Erythroblast (primary cell): Measurements from ENCODE around the gene SPACDR.

ENCODE experiments used
- DNase-seq, 2 experiments: peaks; one replicate each; lab custom pipeline; 2025; lab: John Stamatoyannopoulos, UW
- GATA1 ChIP-seq: IDR thresholded peaks from 2 replicates; pipeline ENCODE4 v1.6.1; 2011; ENCODE audit warnings: low read depth, mild to moderate bottlenecking, control low read depth, low read length, moderate library complexity
- POLR2A ChIP-seq: IDR thresholded peaks from 2 replicates; pipeline ENCODE4 v1.6.1; 2011; ENCODE audit warnings: mild to moderate bottlenecking, low read length

SPACDR gene

GRCh38 chr7:100429637-100430492, 34.2 kb downstream of the SPACDR start, which contains the start of gene MEPCE:
Gene MEPCE (plus strand): TSS chr7:100429831. CDS start chr7:100430019, 188 bp downstream.
- no peak for TF ChIP-seq POLR2A
- no peak for TF ChIP-seq GATA1

DNA sequence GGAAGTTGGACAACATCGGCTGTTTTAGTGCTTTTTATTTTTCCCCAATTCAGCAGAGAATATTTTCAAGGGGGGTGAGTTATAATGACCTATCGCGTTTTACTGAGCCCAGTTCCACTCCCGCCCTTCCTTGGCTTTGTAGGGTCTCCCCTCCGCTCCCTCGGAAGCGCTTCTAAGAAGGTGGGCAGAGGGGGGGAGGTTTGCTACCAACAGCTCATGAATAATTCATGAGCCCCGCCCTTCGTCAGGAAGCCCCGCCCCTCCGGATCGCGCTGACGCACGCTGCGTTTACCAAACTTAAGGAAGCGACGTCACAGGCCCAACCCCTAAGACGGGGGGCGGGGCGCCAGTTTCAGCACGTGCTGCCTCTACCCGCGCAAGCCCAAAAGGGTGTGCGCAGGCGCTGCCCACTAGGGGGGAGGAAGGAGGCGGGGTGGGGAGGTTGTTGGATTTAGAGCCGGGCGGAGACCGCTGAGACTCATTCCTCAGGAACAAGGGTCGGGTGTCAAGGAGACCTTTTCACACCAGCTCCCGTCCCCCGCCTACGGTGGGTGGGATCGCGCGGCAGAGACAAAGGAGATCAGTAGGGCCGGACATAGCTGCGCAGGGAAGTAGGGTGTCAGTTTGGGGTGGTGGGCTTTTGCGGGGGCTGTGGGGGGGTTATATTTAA, 35.0 kb downstream of the SPACDR start:
- peak; percentile 100 for DNase-seq

More at GRCh38 chr7:100429637-100430492, 34.2 kb downstream of the SPACDR start, which contains the start of gene MEPCE:
- peak; percentile 96 to 98 for DNase-seq

GRCh38 chr7:100428199-100428966, 35.7 kb downstream of the SPACDR start, which contains the start of gene ZCWPW1:
Gene ZCWPW1 (minus strand): TSS chr7:100428703. CDS start chr7:100420649, 8,054 bp downstream.
- peak; percentile 98 for DNase-seq
- TF ChIP-seq POLR2A (peak; percentile 100), GATA1 (no peak)

More for the DNA sequence above, 35.0 kb downstream of the SPACDR start:
- TF ChIP-seq POLR2A (peak; percentile 89), GATA1 (no peak)

- no peak for DNase-seq
- TF ChIP-seq POLR2A (no peak), GATA1 (no peak)
Measured at GRCh38 chr7:100427762-100428198, 36.3 kb downstream of the SPACDR start.

GRCh38 chr7:100426516-100426915, 37.5 kb downstream of the SPACDR start:
- TF ChIP-seq GATA1 (no peak), POLR2A (no peak)
- no peak for DNase-seq

- TF ChIP-seq GATA1: no peak
- TF ChIP-seq POLR2A: no peak
- no peak for DNase-seq
Measured at GRCh38 chr7:100425347-100425746, 38.7 kb downstream of the SPACDR start.

DNA sequence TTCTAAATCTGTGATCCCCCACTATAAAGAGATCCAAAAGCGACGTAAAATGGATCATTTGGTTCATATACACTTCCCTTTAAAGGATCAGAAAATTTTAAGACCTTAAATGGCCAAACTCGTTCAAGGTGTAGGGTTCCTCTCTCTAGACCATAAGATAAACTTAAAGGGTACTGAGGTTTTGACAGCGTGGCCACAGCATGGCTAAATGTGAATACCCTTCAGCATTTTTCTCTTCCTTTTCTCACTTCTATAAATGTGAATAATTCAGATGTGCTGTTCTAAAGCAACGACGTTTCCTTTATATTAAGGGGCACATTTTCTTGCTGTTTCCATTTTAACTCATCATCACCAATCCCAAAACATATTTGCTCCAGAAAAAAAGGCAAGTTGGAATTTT, 40.7 kb downstream of the SPACDR start:
- DNase-seq: no peak
- TF ChIP-seq POLR2A (no peak), GATA1 (no peak)

DNA sequence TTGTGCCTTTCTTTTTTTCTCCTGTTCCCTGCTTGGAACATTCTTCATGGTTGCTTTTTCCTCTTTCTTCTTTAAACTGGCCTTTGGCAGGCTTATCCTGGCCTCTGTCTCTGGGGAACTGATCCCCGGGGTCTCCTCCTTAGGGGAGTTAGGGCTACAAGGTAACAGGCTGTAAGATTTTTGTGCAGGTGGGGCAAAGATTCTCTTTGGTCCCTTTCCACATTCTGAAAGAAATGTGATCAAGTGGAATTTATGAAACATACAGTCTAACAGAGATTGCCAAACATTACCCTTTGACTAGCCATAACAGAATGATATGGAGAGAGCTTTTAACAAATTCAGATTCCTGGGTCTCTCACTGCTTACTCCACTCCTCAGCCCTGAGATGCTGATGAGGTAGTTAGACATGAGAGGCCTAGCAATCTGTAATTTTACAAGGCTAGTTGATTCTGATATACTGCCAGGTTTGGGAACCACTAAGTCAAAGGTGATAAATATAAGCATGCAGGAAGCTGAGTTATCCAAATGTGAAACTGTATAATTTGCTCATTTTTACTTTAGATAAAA, 44.3 kb downstream of the SPACDR start:
- no peak for DNase-seq
- TF ChIP-seq GATA1 (no peak), POLR2A (no peak)

DNA sequence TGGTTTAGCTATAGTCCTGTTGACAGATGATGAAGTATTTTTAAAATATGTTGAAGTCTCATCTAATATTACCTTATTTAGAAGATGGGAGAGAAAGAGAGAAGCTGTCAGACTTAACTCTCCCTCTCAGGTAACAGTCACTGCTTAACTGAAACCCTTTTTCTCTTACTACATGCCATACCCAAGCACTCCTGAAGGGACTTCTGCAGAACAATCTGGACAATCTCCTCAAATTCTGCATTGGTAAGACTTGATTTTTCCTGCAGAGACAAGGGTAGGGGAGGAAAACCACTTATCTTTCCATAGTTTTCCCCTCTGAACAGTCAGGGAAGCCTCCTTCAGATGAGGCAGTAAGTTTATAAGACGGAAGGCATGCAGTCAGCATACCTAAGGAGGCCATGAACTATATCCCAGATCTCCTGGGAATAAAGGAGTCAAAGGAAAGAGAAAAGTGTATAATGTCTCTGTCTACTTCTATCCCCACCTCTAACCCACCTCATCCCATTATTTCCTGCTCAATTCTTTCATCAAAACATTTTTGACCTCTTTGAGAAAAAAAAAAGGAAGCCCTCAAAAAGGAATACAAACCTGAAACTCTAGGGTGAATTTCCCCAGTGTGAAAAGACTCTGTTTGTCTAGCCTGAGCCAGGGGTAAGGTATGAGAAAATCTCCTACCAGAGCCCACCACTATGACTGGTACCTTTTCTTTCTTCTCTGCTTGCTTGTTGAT, 45.0 kb downstream of the SPACDR start:
- TF ChIP-seq POLR2A (no peak), GATA1 (no peak)
- DNase-seq: no peak

DNA sequence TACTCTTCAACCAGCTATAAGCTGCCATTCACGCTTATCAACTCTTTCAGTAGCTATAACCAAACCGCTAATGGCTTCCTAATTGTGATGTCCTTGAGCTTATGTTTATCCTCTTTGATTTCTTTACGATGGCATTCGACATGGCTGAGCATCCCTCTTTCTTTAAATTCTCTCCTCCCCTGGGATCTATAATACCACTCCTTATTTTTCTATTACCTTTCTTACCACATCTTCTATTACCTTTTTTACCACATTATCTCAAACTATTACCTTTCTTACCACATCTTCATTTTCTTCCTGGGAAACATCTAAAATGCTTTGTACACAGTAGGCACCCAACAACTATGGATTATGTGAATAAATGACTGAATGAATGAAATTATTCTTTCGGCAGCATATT, 48.6 kb downstream of the SPACDR start:
- TF ChIP-seq GATA1: no peak
- TF ChIP-seq POLR2A: no peak
- DNase-seq: no peak

DNA sequence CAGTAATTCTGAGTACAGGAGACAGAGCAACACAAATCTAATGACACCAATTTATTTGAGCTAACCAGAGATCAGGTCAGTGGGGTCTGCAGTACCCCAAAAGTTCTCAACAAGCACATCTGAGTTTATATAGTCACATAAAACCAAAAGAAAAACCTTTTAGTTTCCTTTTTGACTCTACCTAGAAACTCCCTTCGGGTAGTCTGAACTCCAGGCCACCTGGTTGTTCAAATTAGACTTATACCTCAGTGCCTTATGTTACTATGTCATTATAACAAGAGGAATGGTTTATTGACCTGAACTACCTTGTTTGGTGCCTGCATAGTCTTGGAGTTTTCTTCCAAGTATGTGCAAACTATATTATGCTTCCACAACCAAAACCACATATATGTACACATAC, 50.2 kb downstream of the SPACDR start:
- no peak for TF ChIP-seq POLR2A
- no peak for TF ChIP-seq GATA1
- no peak for DNase-seq

DNA sequence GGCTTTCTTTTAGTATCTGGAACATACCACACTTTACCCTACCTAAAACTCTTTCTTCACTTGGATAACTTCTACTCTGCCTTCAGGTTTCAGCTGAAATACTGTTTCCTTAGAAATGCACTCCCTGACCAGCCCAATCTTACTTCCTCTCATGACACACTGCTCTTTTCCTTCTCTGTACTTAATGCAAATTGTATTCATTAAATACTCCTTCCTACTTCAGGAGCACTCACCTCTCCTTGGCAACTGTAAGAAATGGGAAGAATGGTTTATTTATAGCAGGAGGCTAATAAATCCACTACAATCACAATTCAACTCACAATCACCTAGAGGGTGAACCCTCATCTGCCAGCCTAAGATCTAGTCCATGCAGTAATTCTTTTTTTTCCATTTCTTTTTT, 50.7 kb downstream of the SPACDR start:
- no peak for DNase-seq
- no peak for TF ChIP-seq POLR2A
- no peak for TF ChIP-seq GATA1

GRCh38 chr7:100411101-100411500, 53.0 kb downstream of the SPACDR start:
- TF ChIP-seq GATA1 (no peak), POLR2A (no peak)
- no peak for DNase-seq
